Adrenal gland (tissue), 12 donors: ENCODE data around the gene SMG5. TPM values are rescaled to one million over a fixed set of nuclear protein-coding genes. Genes with fewer than 3 reads are reported as not detected.
A peak's percentile ranks its signal among the peaks of the same experiment; 100 is the strongest.

Experiments used
- DNase-seq, 7 donors: peaks; one replicate each; pipeline ENCODE4 v3.0.0-alpha.2; 2019 to 2020
- H3K27ac ChIP-seq, 5 donors: fragments of 200-600 bp; sonication (generic) in 4 of 5; 1 replicate in 3 of 5; 2 replicates in 2 of 5; pipeline versions ENCODE4 v1.5.1 to v1.8.0; 2016 to 2020; ENCODE audit warnings: mild to moderate bottlenecking in 1 of 5
- H3K27me3 ChIP-seq: fragments of 200-600 bp; 2 replicates; pipeline ENCODE4 v1.8.0; 2021
- H3K36me3 ChIP-seq, 2 donors: fragments of 200-600 bp; replicated peaks in 1 of 2; 1 replicate in 1 of 2; 2 replicates in 1 of 2; pipeline versions ENCODE4 v1.5.1 to v1.8.0; 2018 to 2022
- H3K4me1 ChIP-seq, 2 donors: fragments of 200-600 bp; replicated peaks in 1 of 2; 1 replicate in 1 of 2; 2 replicates in 1 of 2; pipeline versions ENCODE4 v1.5.1 to v1.8.0; 2018 to 2021
- H3K4me3 ChIP-seq, 4 donors: fragments of 200-600 bp; sonication (generic) in 3 of 4; one replicate each; pipeline ENCODE4 v1.5.1; 2016 to 2018
- H3K9me3 ChIP-seq, 3 donors: fragments of 200-600 bp; sonication (generic) in 1 of 3; replicated peaks in 1 of 3; 1 replicate in 2 of 3; 2 replicates in 1 of 3; pipeline versions ENCODE4 v1.5.1 to v1.8.0; 2016 to 2021
- POLR2A ChIP-seq, 2 donors: fragments of 450-650 bp; IDR thresholded peaks; one replicate each; pipeline ENCODE4 v1.6.1; 2017; ENCODE audit warnings: antibody characterized with exemption in 2 of 2, mild to moderate bottlenecking in 2 of 2, moderate library complexity in 1 of 2
- WGBS, 4 donors: extraction: QIAGEN DNeasy Blood & Tissue Kit in 2 of 4; methylation state at CpG; one replicate each; pipeline versions ENCODE4 v1.1.5 to v1.1.7; 2013 to 2017; 5-methylcytosine and 5-hydroxymethylcytosine counted together
- intact Hi-C, 2 donors: fragments of 100-400 bp; cut with DNase I; formaldehyde crosslinking; loops; one replicate each; pipeline versions ENCODE4 v1.14.1 to v1.15.0; 2022 to 2023
- polyA plus RNA-seq, 3 donors: library from polyadenylated mRNA; stranded (reverse); fragments of 200-250 nt in 2 of 3; fragments of 350-450 nt in 1 of 3; fragmentation: Illumina TruSeq in 1 of 3; extraction: RNeasy Lipid Tissue Mini Kit (QIAGEN cat#74804) in 1 of 3; gene quantifications; one replicate each; pipeline ENCODE4 v1.2.3, GENCODE V29; 2013 to 2014
- total RNA-seq, 9 donors: library from RNA; depleted of rRNA in 4 of 9; stranded (reverse); fragments of >200 nt in 4 of 9; fragments of 120-200 nt in 1 of 9; fragmentation: NEBNext Ultra II Directional in 1 of 9; extraction: Animal tissue kit (Norgen Biotek cat#: 25700) in 1 of 9; gene quantifications; one replicate each; pipeline versions ENCODE4 v1.1.0 to v1.2.4, GENCODE V29; 2013 to 2023
- TF ChIP-seq, protein P1 (sequence below), 6 experiments: fragments of 450-650 bp in 4 of 6; fragments of 200-600 bp in 2 of 6; sonication (generic) in 1 of 6; IDR thresholded peaks; 1 replicate in 5 of 6; 2 replicates in 1 of 6; pipeline versions ENCODE4 v1.5.1 to v1.8.0; 2016 to 2021; ENCODE audit warnings: antibody characterized with exemption in 6 of 6, mild to moderate bottlenecking in 2 of 6, moderate library complexity in 1 of 6
- donor health status: healthy with polysubstance abuse.
- donor health status: Bipolar disorder and iron deficiency.
- donor health status: DM: yes; HTN: yes; CAD: no.
- donor health status: DM: no; HTN: no; CAD: no.
- donor health status: DM: no; HTN: no; CAD: no.
- donor health status: DM: yes; HTN: yes; CAD: no.

The SMG5 gene
- total and polyA plus RNA-seq, 12 donors, result 25.5 to 110 (median 83.5) TPM

DNA sequence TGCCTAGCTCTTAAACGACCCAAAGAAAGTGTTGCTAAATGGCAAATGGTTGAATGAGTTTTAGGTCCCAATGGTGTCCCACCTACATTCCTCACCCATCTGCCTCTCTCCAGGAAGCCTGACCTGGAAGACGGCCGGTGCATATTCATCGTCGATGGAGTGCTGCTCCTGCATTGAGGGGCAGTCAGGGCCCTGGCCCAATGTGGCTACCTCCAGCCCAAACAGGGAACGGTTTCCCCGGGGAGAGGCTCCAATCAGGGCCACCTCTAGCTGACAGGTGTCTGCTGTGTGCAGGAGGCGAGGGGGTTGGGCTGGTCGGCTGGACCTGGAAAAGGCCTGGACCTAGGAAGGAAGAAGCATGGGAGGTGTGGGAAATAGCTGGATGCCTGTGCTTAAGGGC lies 11.3 kb upstream of the SMG5 start:
- Histone ChIP-seq H3K4me3 (no peak overlapping the region), H3K27ac (peak overlapping the region in 1 of 5 donors; percentile 72), H3K27me3 (no peaks in the 10 kb centered on the region), H3K4me1 (peaks cover 22 to 36% of the 10 kb centered on the region in 2 donors), H3K9me3 (no peaks in the 10 kb centered on the region), H3K36me3 (peaks cover 0 to 18% of the 10 kb centered on the region in 2 donors)
- WGBS, 4 donors, result 83 to 95% (median 91%) methylated on average over 9 of the region's 9 CpGs
- no peak for DNase-seq
- TF ChIP-seq, protein P1, sequence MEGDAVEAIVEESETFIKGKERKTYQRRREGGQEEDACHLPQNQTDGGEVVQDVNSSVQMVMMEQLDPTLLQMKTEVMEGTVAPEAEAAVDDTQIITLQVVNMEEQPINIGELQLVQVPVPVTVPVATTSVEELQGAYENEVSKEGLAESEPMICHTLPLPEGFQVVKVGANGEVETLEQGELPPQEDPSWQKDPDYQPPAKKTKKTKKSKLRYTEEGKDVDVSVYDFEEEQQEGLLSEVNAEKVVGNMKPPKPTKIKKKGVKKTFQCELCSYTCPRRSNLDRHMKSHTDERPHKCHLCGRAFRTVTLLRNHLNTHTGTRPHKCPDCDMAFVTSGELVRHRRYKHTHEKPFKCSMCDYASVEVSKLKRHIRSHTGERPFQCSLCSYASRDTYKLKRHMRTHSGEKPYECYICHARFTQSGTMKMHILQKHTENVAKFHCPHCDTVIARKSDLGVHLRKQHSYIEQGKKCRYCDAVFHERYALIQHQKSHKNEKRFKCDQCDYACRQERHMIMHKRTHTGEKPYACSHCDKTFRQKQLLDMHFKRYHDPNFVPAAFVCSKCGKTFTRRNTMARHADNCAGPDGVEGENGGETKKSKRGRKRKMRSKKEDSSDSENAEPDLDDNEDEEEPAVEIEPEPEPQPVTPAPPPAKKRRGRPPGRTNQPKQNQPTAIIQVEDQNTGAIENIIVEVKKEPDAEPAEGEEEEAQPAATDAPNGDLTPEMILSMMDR (IDR thresholded peaks at IDR 0.05), result no peak
- no peak for TF ChIP-seq POLR2A (IDR thresholded peaks at IDR 0.05)
- intact Hi-C loops, result no loop called here

DNA sequence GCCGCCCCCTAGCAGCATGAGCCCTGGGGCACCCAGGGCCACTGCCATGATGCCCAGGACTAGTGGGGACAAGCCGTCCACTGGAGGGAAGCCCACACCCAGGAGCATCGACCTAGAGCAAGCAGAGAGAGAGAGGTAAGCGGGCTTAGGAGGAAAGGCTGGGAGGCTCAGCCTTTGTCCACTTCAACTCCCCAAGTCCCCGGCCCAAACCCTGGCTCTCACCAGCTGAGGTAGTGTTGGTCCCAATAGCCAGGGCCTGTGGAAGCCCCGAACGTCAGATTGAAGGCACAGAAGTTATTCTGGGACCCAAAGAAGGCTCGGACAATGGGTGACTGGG lies 10.4 kb upstream of the SMG5 start:
- intact Hi-C loops, result no loop called here
- DNase-seq, result no peak
- WGBS, 4 donors, result 91 to 97% (median 93%) methylated on average over 6 to 8 of the region's 8 CpGs
- Histone ChIP-seq H3K27ac (no peak overlapping the region), H3K4me1 (peaks cover 22 to 36% of the 10 kb centered on the region in 2 donors), H3K27me3 (no peaks in the 10 kb centered on the region), H3K4me3 (no peak overlapping the region), H3K36me3 (peaks cover 0 to 18% of the 10 kb centered on the region in 2 donors), H3K9me3 (no peaks in the 10 kb centered on the region)
- TF ChIP-seq, protein P1 (IDR thresholded peaks at IDR 0.05), result no peak
- no peak for TF ChIP-seq POLR2A (IDR thresholded peaks at IDR 0.05)

DNA sequence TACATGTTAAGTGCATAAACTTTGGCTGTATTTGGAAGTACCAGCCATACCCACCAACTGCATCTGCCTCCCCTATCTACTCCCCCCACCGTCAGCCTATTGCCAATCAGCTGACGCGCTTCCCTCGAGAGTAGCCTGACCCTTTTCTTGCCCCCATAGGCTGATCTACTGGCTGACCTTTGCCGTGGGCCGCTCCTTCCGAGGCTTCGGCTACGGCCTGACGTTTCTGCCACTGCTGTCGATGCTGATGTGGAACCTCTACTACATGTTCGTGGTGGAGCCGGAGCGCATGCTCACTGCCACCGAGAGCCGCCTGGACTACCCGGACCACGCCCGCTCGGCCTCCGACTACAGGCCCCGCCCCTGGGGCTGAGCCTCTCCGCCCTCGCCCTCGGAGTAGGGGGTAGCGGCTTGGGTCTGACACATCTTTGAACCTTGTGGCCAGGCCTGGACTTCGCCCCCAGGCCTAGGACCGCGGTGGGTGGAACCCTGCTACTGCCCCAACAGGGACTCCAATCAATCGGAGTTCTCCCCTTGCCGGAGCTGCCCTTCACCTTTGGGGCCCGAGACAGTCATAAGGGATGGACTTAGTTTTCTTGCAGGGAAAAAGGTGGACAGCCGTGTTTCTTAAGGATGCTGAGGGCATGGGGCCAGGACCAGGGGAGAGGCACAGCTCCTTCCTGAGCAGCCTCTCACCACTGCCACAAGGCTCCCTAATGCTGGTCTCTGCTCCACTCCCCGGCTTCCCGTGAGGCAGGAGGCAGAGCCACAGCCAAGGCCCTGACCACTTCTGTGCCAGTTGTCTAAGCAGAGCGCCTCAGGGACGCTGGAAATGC lies 8.8 kb upstream of the SMG5 start:
- peak overlapping the region; percentile 1 to 93 (median 69) for H3K27ac ChIP-seq
- H3K27me3 ChIP-seq, result no peaks in the 10 kb centered on the region
- TF ChIP-seq POLR2A (IDR thresholded peaks at IDR 0.05), result peak in 1 of 2 donors; percentile 72
- TF ChIP-seq, protein P1 (IDR thresholded peaks at IDR 0.05), result no peak
- no peaks in the 10 kb centered on the region for H3K9me3 ChIP-seq
- H3K4me1 ChIP-seq, result peaks cover 22 to 36% of the 10 kb centered on the region in 2 donors
- 10 to 19% (median 11%) methylated on average over 14 to 37 of the region's 37 CpGs for WGBS, 4 donors
- H3K4me3 ChIP-seq, result peak overlapping the region in 2 of 4 donors; percentile 23 to 53
- H3K36me3 ChIP-seq, result peaks cover 0 to 18% of the 10 kb centered on the region in 2 donors
- peak; percentile 88 to 95 (median 93) for DNase-seq
- intact Hi-C loops, result no loop called here

DNA sequence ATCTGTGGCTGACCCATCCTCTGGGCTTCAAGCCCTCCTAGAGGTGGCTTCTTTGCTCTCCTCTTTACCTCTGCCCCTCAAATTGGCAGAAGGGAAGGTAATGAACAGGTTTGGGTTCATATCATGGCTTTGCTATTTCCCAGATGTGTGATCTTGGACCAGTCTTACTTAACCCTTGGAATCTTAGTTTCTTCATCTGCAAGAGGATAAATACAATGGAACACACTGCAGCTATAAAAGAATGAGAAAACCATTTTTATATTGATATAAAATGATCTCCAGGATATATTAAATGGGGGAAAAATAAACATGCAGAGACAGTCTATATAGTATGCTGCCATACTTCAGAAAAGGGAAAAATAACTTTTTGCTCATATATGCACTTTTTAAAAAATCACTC lies 7.2 kb upstream of the SMG5 start:
- Histone ChIP-seq H3K4me1 (peaks cover 12 to 28% of the 10 kb centered on the region in 2 donors), H3K27ac (no peak overlapping the region), H3K27me3 (no peaks in the 10 kb centered on the region), H3K4me3 (no peak overlapping the region), H3K36me3 (peaks cover 0 to 18% of the 10 kb centered on the region in 2 donors), H3K9me3 (no peaks in the 10 kb centered on the region)
- intact Hi-C loops, result no loop called here
- TF ChIP-seq POLR2A (IDR thresholded peaks at IDR 0.05), result no peak
- TF ChIP-seq, protein P1 (IDR thresholded peaks at IDR 0.05), result no peak
- DNase-seq, result no peak
